ENCODE data around the gene ASCC3. TPM values are rescaled to one million over a fixed set of nuclear protein-coding genes. Genes with fewer than 3 reads are reported as not detected.

The ASCC3 gene
- total and polyA plus RNA-seq, 2 donors (not counting 1 experiment from before 2014, with no cell fraction given), result 9.0 to 42.3 TPM

- H3K9me3 ChIP-seq (ENCODE audit: control extremely low read depth in 1 of 3, control insufficient read depth in 2 of 3, insufficient read depth in 1 of 3, low read length in 2 of 3), result no peaks in the 10 kb centered on the region
- no peak for ATAC-seq (ENCODE audit: low read depth)
- no peak overlapping the region for H3K9ac ChIP-seq (ENCODE audit: low read length)
- Mint-ChIP-seq H3K27ac (no peak overlapping the region), H3K4me1 (no peaks in the 10 kb centered on the region), H3K4me3 (no peak overlapping the region), H3K9me3 (ENCODE audit: insufficient read depth) (no peaks in the 10 kb centered on the region), H3K27me3 (peaks cover 18% of the 10 kb centered on the region)
- no peaks in the 10 kb centered on the region for H3K4me1 ChIP-seq (ENCODE audit: control insufficient read depth in 2 of 2, insufficient read depth in 2 of 2, low read length in 2 of 2)
- DNase-seq, result no peak
- H4K20me1 ChIP-seq (ENCODE audit: control insufficient read depth, insufficient read depth, low read length, poor library complexity, severe bottlenecking), result no peaks in the 10 kb centered on the region
- no peak overlapping the region for H3K4me2 ChIP-seq (replicated peaks; ENCODE audit: low read depth, low read length, poor library complexity, severe bottlenecking)
- POLR2A ChIA-PET, result no interaction called here
- CTCF ChIA-PET, result no interaction called here
- intact Hi-C loops (cut with micrococcal nuclease), result no loop called here
- TF ChIP-seq CTCF (IDR thresholded peaks at IDR 0.05) (no peak), EZH2 (IDR thresholded peaks at IDR 0.05; ENCODE audit: borderline replicate concordance, insufficient read depth, low read depth, low read length, poor library complexity, severe bottlenecking) (no peak)
- H3K27me3 ChIP-seq (replicated peaks in 1 of 4; ENCODE audit: control extremely low read depth in 1 of 4, control insufficient read depth in 3 of 4, insufficient read depth in 4 of 4, low read length in 3 of 4), result peaks cover 0 to 6% (median 1%) of the 10 kb centered on the region in 4 experiments
- no peak overlapping the region for H3K27ac ChIP-seq (ENCODE audit: low read length in 2 of 2)
- H3K79me2 ChIP-seq (ENCODE audit: control insufficient read depth, insufficient read depth, low read length), result no peaks in the 10 kb centered on the region
- no peak overlapping the region for H3K4me3 ChIP-seq (ENCODE audit: control extremely low read depth in 1 of 5, extremely low read depth in 1 of 5, insufficient read depth in 1 of 5, low read depth in 2 of 5, low read length in 4 of 5)
- no peaks in the 10 kb centered on the region for H3K36me3 ChIP-seq (replicated peaks in 1 of 2; ENCODE audit: control extremely low read depth in 1 of 2, control insufficient read depth in 1 of 2, extremely low read depth in 1 of 2, insufficient read depth in 2 of 2, low read length in 1 of 2)
- no peak overlapping the region for H2AFZ ChIP-seq (ENCODE audit: insufficient read depth, low read depth, low read length, poor library complexity, severe bottlenecking)
Observed at GRCh38 chr6:100918152-100918551, 37.0 kb upstream of the ASCC3 start.

- intact Hi-C loops (cut with micrococcal nuclease), result no loop called here
- CTCF ChIA-PET, result no interaction called here
- Histone ChIP-seq H4K20me1 (ENCODE audit: control insufficient read depth, insufficient read depth, low read length, poor library complexity, severe bottlenecking) (no peaks in the 10 kb centered on the region), H3K79me2 (ENCODE audit: control insufficient read depth, insufficient read depth, low read length) (no peaks in the 10 kb centered on the region), H3K27me3 (replicated peaks in 1 of 4; ENCODE audit: control extremely low read depth in 1 of 4, control insufficient read depth in 3 of 4, insufficient read depth in 4 of 4, low read length in 3 of 4) (peaks cover 0 to 6% (median 1%) of the 10 kb centered on the region in 4 experiments), H3K9me3 (ENCODE audit: control extremely low read depth in 1 of 3, control insufficient read depth in 2 of 3, insufficient read depth in 1 of 3, low read length in 2 of 3) (no peaks in the 10 kb centered on the region), H3K4me1 (ENCODE audit: control insufficient read depth in 2 of 2, insufficient read depth in 2 of 2, low read length in 2 of 2) (no peaks in the 10 kb centered on the region), H3K4me2 (replicated peaks; ENCODE audit: low read depth, low read length, poor library complexity, severe bottlenecking) (no peak overlapping the region), H2AFZ (ENCODE audit: insufficient read depth, low read depth, low read length, poor library complexity, severe bottlenecking) (no peak overlapping the region), H3K36me3 (replicated peaks in 1 of 2; ENCODE audit: control extremely low read depth in 1 of 2, control insufficient read depth in 1 of 2, extremely low read depth in 1 of 2, insufficient read depth in 2 of 2, low read length in 1 of 2) (no peaks in the 10 kb centered on the region), H3K9ac (ENCODE audit: low read length) (no peak overlapping the region), H3K27ac (ENCODE audit: low read length in 2 of 2) (no peak overlapping the region), H3K4me3 (ENCODE audit: control extremely low read depth in 1 of 5, extremely low read depth in 1 of 5, insufficient read depth in 1 of 5, low read depth in 2 of 5, low read length in 4 of 5) (no peak overlapping the region)
- POLR2A ChIA-PET, result no interaction called here
- peaks cover 18% of the 10 kb centered on the region for H3K27me3 Mint-ChIP-seq
- H3K27ac Mint-ChIP-seq, result no peak overlapping the region
- no peak for DNase-seq
- no peaks in the 10 kb centered on the region for H3K9me3 Mint-ChIP-seq (ENCODE audit: insufficient read depth)
- 100% methylated on average over 1 of the region's 3 CpGs for WGBS (ENCODE audit: insufficient coverage)
- no peaks in the 10 kb centered on the region for H3K4me1 Mint-ChIP-seq
- ATAC-seq (ENCODE audit: low read depth), result no peak
- TF ChIP-seq EZH2 (IDR thresholded peaks at IDR 0.05; ENCODE audit: borderline replicate concordance, insufficient read depth, low read depth, low read length, poor library complexity, severe bottlenecking) (no peak), CTCF (IDR thresholded peaks at IDR 0.05) (no peak)
- no peak overlapping the region for H3K4me3 Mint-ChIP-seq
Observed at GRCh38 chr6:100915876-100916275, 34.7 kb upstream of the ASCC3 start.
